Neural progenitor cell (in vitro differentiated cells): ENCODE results near the gene CALHM2. TPM values are rescaled to one million over a fixed set of nuclear protein-coding genes. Genes with fewer than 3 reads are reported as not detected.
A peak's percentile ranks its signal among the peaks of the same experiment; 100 is the strongest.

Source experiments
- DNase-seq: peaks from one replicate; pipeline ENCODE4 v3.0.0-alpha.2; 2016; ENCODE audit warnings: low spot score
- H2AFZ ChIP-seq: fragments of 200-600 bp; sonication (generic); replicated peaks from 2 replicates; pipeline ENCODE4 v1.6.1; 2016; ENCODE audit warnings: antibody characterized with exemption
- H3F3A ChIP-seq: fragments of 200-600 bp; sonication (generic); 2 replicates; pipeline ENCODE4 v1.6.1; 2016; ENCODE audit warnings: antibody characterized with exemption, low read depth
- H3K27ac ChIP-seq: fragments of 200-600 bp; sonication (generic); 2 replicates; pipeline ENCODE4 v1.5.1; 2016; ENCODE audit warnings: mild to moderate bottlenecking
- H3K27me3 ChIP-seq: fragments of 200-600 bp; sonication (generic); 2 replicates; pipeline ENCODE4 v1.6.1; 2016; ENCODE audit warnings: mild to moderate bottlenecking, moderate library complexity
- H3K36me3 ChIP-seq: fragments of 200-600 bp; sonication (generic); 2 replicates; pipeline ENCODE4 v1.5.1; 2016
- H3K4me1 ChIP-seq: fragments of 200-600 bp; sonication (generic); 2 replicates; pipeline ENCODE4 v1.6.1; 2016; ENCODE audit warnings: mixed run types
- H3K4me2 ChIP-seq: fragments of 200-600 bp; sonication (generic); 2 replicates; pipeline ENCODE4 v1.6.1; 2016
- H3K4me3 ChIP-seq: fragments of 200-600 bp; sonication (generic); 2 replicates; pipeline ENCODE4 v1.5.1; 2016
- H3K79me2 ChIP-seq: fragments of 200-600 bp; sonication (generic); 2 replicates; pipeline ENCODE4 v1.6.1; 2016; ENCODE audit warnings: low read depth
- H3K9ac ChIP-seq: fragments of 200-600 bp; sonication (generic); 2 replicates; pipeline ENCODE4 v1.6.1; 2016
- H3K9me3 ChIP-seq: fragments of 200-600 bp; sonication (generic); 2 replicates; pipeline ENCODE4 v1.5.1; 2016; ENCODE audit warnings: low read depth
- H4K20me1 ChIP-seq: fragments of 200-600 bp; sonication (generic); 2 replicates; pipeline ENCODE4 v1.6.1; 2016; ENCODE audit warnings: low read depth
- H3K27ac Mint-ChIP-seq: 3 replicates; pipeline ENCODE4 v1.8.0; 2021; ENCODE audit warnings: mixed read lengths
- H3K27me3 Mint-ChIP-seq: 2 replicates; pipeline ENCODE4 v1.8.0; 2022; ENCODE audit warnings: low read depth, mild to moderate bottlenecking, inconsistent platforms, moderate library complexity, mixed read lengths; ENCODE audit not compliant: insufficient read depth
- H3K36me3 Mint-ChIP-seq: 3 replicates; pipeline ENCODE4 v1.8.0; 2021; ENCODE audit warnings: mixed read lengths
- H3K4me1 Mint-ChIP-seq: 3 replicates; pipeline ENCODE4 v1.8.0; 2021; ENCODE audit warnings: mixed read lengths
- H3K4me3 Mint-ChIP-seq: 3 replicates; pipeline ENCODE4 v1.8.0; 2021; ENCODE audit warnings: mild to moderate bottlenecking, moderate library complexity, mixed read lengths
- H3K9me3 Mint-ChIP-seq: 3 replicates; pipeline ENCODE4 v1.8.0; 2020; ENCODE audit warnings: mixed read lengths
- CTCF ChIP-seq: fragments of 200-600 bp; sonication (generic); IDR thresholded peaks from 2 replicates; pipeline ENCODE4 v1.5.1; 2017; ENCODE audit warnings: antibody characterized with exemption, mild to moderate bottlenecking
- EZH2 ChIP-seq: fragments of 200-600 bp; sonication (generic); IDR thresholded peaks from 2 replicates; pipeline ENCODE4 v1.6.1; 2017; ENCODE audit warnings: antibody characterized with exemption, mild to moderate bottlenecking, moderate library complexity
- EZH2phosphoT487 ChIP-seq: fragments of 200-600 bp; sonication (generic); IDR thresholded peaks from 2 replicates; pipeline ENCODE4 v1.6.1; 2017; ENCODE audit warnings: antibody characterized with exemption
- total RNA-seq: library from RNA; depleted of rRNA; stranded (reverse); fragments of >200 nt; gene quantifications from 2 replicates; pipeline ENCODE4 v1.2.3, GENCODE V29; 2015; ENCODE audit warnings: low replicate concordance

Gene CALHM2
- total RNA-seq = 2.1 TPM in 1 of 2 replicates, not detected in the other

DNA sequence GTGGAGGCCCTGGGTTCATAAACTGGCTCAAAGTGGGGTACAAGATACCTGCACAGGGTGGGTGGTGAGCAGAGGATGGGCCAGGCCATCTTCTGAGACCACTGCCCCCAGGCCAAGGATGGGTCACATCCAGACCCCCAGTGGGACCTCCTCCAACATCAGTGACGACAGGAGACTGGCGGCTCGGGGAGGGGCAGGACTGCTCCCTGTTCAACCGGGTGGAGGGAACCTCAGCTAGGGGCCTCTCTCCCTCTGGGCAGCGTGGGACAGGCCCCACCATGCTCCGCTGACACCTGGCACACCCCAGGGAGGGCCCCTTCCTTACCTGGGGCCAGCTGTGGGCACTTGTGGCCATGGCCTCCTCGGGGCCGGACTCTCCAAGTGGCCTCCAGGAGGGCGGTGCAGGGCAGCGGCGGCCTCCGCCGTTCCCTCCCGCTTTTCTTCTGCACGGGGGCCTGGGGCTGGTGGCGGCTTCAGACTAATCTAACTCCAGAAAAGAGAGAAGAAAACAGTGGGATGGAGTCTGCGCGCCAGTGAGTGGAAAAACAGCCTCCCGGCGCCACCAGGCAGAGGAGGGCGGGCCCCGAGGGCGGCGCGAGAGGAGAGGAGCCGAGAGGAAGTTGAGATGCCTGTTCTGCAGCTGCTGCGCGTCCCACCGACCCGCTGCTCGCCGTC is at the start of gene CALHM2:
Gene CALHM2, minus strand, starts transcription at position 540 of the 675 bp plus-strand sequence. CDS start 2,429 bp downstream, outside the sequence.
- DNase-seq = peak; percentile 62
- Histone ChIP-seq H3K4me3 (peak within 1 kb of the TSS; percentile 41), H3K27me3 (no peaks in the 10 kb centered on the region), H3F3A (no peaks in the 10 kb centered on the region), H3K4me1 (peaks cover 3% of the 10 kb centered on the region), H3K4me2 (peak within 1 kb of the TSS; percentile 73), H3K79me2 (no peaks in the 10 kb centered on the region), H2AFZ (peak within 1 kb of the TSS; percentile 61), H3K9ac (no peak within 1 kb of the TSS), H3K36me3 (no peaks in the 10 kb centered on the region), H3K27ac (no peak within 1 kb of the TSS), H4K20me1 (no peaks in the 10 kb centered on the region), H3K9me3 (no peaks in the 10 kb centered on the region)
- no peak within 1 kb of the TSS for H3K27ac Mint-ChIP-seq
- peaks cover 8% of the 10 kb centered on the region for H3K36me3 Mint-ChIP-seq
- no peak for TF ChIP-seq EZH2
- no peak for TF ChIP-seq CTCF
- TF ChIP-seq EZH2phosphoT487 = no peak
- peaks cover 9% of the 10 kb centered on the region for H3K27me3 Mint-ChIP-seq
- H3K9me3 Mint-ChIP-seq = no peaks in the 10 kb centered on the region
- no peak within 1 kb of the TSS for H3K4me3 Mint-ChIP-seq
- no peaks in the 10 kb centered on the region for H3K4me1 Mint-ChIP-seq

- Histone ChIP-seq H3K27ac (no peak overlapping the region), H3K9ac (no peak overlapping the region), H3K4me2 (no peak overlapping the region), H3K4me3 (no peak overlapping the region), H3K36me3 (no peaks in the 10 kb centered on the region), H3K4me1 (peaks cover 11% of the 10 kb centered on the region), H3F3A (no peaks in the 10 kb centered on the region), H3K27me3 (peaks cover 19% of the 10 kb centered on the region), H4K20me1 (no peaks in the 10 kb centered on the region), H3K79me2 (no peaks in the 10 kb centered on the region), H3K9me3 (no peaks in the 10 kb centered on the region), H2AFZ (no peak overlapping the region)
- TF ChIP-seq EZH2phosphoT487 (no peak), CTCF (no peak), EZH2 (no peak)
- Mint-ChIP-seq H3K4me3 (peak overlapping the region; percentile 6), H3K27ac (peak overlapping the region; percentile 72), H3K36me3 (no peaks in the 10 kb centered on the region), H3K4me1 (peaks cover 39% of the 10 kb centered on the region), H3K9me3 (peaks cover 2% of the 10 kb centered on the region), H3K27me3 (peaks cover 23% of the 10 kb centered on the region)
- DNase-seq = no peak
Measured at GRCh38 chr10:103501186-103501585, 49.0 kb upstream of the CALHM2 start.

GRCh38 chr10:103500481-103500880 is 48.3 kb upstream of the CALHM2 start:
- Mint-ChIP-seq H3K36me3 (no peaks in the 10 kb centered on the region), H3K4me3 (peak overlapping the region; percentile 14), H3K27me3 (peaks cover 23% of the 10 kb centered on the region), H3K27ac (no peak overlapping the region), H3K9me3 (peaks cover 2% of the 10 kb centered on the region), H3K4me1 (peaks cover 39% of the 10 kb centered on the region)
- Histone ChIP-seq H3K9ac (no peak overlapping the region), H3F3A (no peaks in the 10 kb centered on the region), H3K79me2 (no peaks in the 10 kb centered on the region), H4K20me1 (no peaks in the 10 kb centered on the region), H3K27me3 (peaks cover 26% of the 10 kb centered on the region), H3K36me3 (no peaks in the 10 kb centered on the region), H3K4me1 (peaks cover 11% of the 10 kb centered on the region), H3K4me2 (no peak overlapping the region), H3K9me3 (no peaks in the 10 kb centered on the region), H3K4me3 (no peak overlapping the region), H2AFZ (no peak overlapping the region), H3K27ac (no peak overlapping the region)
- no peak for TF ChIP-seq CTCF
- no peak for TF ChIP-seq EZH2phosphoT487
- TF ChIP-seq EZH2 = no peak
- DNase-seq = no peak
